Measurements from ENCODE around the gene ATXN7L1. TPM values are rescaled to one million over a fixed set of nuclear protein-coding genes. Genes with fewer than 3 reads are reported as not detected.

Gene ATXN7L1
- total RNA-seq, 4 donors from 2014 or later, result 8.1 to 13.5 (median 9.1) TPM

- no peak for DNase-seq (ENCODE audit: low spot score in 2 of 2)
- TF ChIP-seq POLR2A (IDR thresholded peaks at IDR 0.05) (no peak), CTCF (IDR thresholded peaks at IDR 0.05) (no peak)
- 77 to 95% methylated on average over 1 of the region's 1 CpG for WGBS, 2 donors
- H3K4me3 ChIP-seq (ENCODE audit: low read depth, poor library complexity, severe bottlenecking), result no peak overlapping the region
- intact Hi-C loops (cut with DNase I; ENCODE audit: low total_unique reads), result no loop called here
These were observed 40.2 kb upstream of the ATXN7L1 start for GRCh38 chr7:105916603-105917002.

- TF ChIP-seq CTCF (IDR thresholded peaks at IDR 0.05) (no peak), POLR2A (IDR thresholded peaks at IDR 0.05) (no peak)
- intact Hi-C loops (cut with DNase I; ENCODE audit: low total_unique reads), result no loop called here
- DNase-seq (ENCODE audit: low spot score in 2 of 2), result no peak
- 78 to 99% methylated on average over 3 of the region's 3 CpGs for WGBS, 2 donors
- no peak overlapping the region for H3K4me3 ChIP-seq (ENCODE audit: low read depth, poor library complexity, severe bottlenecking)
These were observed 37.5 kb upstream of the ATXN7L1 start for GRCh38 chr7:105913947-105914346.

- 94 to 95% methylated on average over 4 of the region's 4 CpGs for WGBS, 2 donors
- intact Hi-C loops (cut with DNase I; ENCODE audit: low total_unique reads), result no loop called here
- TF ChIP-seq CTCF (IDR thresholded peaks at IDR 0.05), result no peak
- TF ChIP-seq POLR2A (IDR thresholded peaks at IDR 0.05), result no peak
- no peak for DNase-seq (ENCODE audit: low spot score in 2 of 2)
- no peak overlapping the region for H3K4me3 ChIP-seq (ENCODE audit: low read depth, poor library complexity, severe bottlenecking)
These were observed 35.7 kb upstream of the ATXN7L1 start for GRCh38 chr7:105911961-105912575.

- TF ChIP-seq CTCF (IDR thresholded peaks at IDR 0.05) (no peak), POLR2A (IDR thresholded peaks at IDR 0.05) (no peak)
- intact Hi-C loops (cut with DNase I; ENCODE audit: low total_unique reads), result no loop called here
- DNase-seq (ENCODE audit: low spot score in 2 of 2), result no peak
- 96 to 99% methylated on average over 5 of the region's 5 CpGs for WGBS, 2 donors
- no peak overlapping the region for H3K4me3 ChIP-seq (ENCODE audit: low read depth, poor library complexity, severe bottlenecking)
These were observed 33.8 kb upstream of the ATXN7L1 start for GRCh38 chr7:105910172-105910571.

GRCh38 chr7:105909742-105910141 is 33.3 kb upstream of the ATXN7L1 start:
- no peak for DNase-seq (ENCODE audit: low spot score in 2 of 2)
- TF ChIP-seq CTCF (IDR thresholded peaks at IDR 0.05), result no peak
- no peak for TF ChIP-seq POLR2A (IDR thresholded peaks at IDR 0.05)
- no peak overlapping the region for H3K4me3 ChIP-seq (ENCODE audit: low read depth, poor library complexity, severe bottlenecking)
- intact Hi-C loops (cut with DNase I; ENCODE audit: low total_unique reads), result no loop called here
- 91 to 93% methylated on average over 7 of the region's 7 CpGs for WGBS, 2 donors
